ENCODE data around the gene PRKAR1B.
"Not testable (repeated sequence)": the region's sequence is repeated elsewhere in the genome, so short reads cannot be mapped to it uniquely, and the experiment has no call there.

Gene PRKAR1B

GRCh38 chr7:641269-641671 is 85.8 kb downstream of the PRKAR1B start:
- DNase-seq, result no peak

DNA sequence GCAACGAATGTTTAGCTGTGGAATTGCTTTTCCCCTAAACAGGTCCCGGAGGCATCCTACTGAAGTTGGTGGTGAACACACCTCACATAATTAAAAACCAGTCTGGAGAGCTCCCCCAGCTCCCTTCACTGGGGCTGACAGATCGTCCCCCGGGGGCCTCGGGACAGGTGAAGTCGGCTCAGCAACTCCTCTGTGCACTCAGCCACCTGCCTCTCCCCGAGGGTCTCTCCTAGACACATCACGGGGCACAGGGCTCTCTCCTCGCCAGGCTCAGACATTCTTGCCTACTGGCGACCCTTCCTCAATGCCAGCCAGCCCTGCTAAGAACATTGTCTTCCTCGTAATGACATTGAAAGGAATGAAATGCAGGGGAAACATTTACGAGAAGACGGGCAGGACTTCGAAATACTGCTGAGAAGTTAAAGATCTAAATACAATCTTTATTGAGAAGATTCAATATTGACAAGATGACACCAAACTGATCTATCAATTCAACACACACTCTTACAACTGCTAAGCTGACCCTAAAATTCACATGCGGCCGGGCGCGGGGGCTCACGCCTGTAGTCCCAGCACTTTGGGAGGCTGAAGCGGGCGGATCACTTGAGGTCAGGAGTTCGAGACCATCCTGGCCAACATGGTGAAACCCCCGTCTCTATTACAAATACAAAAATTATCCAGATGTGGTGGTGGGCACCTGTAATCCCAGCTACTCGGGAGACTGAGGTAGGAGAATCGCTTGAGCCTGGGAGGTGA is 88.6 kb downstream of the PRKAR1B start:
- DNase-seq, result no peak

DNA sequence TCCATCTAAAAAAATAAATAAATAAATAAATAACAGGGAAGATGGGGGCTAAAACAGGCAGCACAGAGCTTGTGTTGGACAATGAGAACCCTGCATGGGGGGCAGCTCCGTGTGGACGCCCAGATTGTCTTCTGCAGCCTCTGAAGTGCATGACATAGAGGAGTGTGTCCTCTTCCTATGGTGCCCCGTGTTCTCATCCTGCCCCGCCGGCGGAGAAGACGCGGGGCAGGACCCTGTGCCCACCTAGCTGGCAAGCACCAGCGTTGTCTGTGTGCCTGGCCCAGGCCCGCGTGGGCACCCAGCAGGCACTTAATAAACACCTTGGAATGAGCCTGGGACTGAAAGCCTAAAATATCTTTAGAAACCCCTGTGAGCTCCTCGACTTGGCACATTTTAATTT is 89.3 kb downstream of the PRKAR1B start:
- DNase-seq, result no peak

DNA sequence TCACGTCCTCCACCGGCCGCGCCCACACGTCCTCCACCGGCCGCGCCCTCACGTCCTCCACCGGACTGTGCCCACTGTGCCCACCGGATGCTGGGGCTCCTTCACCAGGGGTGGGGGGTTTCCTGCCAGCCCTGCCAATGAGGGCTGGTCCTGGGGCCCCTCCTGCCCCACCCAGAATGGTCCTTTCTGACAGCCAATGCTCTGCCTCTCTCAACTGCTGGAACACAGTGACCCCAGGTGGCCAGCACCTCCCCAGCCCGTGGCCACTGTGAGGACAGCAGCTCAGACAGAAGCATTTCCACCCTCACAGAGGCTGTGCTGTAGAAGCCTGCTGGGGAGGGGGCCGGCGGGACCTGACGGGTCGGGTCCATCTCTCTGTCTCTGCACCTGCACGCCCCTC is 90.7 kb downstream of the PRKAR1B start:
- no peak for DNase-seq

DNA sequence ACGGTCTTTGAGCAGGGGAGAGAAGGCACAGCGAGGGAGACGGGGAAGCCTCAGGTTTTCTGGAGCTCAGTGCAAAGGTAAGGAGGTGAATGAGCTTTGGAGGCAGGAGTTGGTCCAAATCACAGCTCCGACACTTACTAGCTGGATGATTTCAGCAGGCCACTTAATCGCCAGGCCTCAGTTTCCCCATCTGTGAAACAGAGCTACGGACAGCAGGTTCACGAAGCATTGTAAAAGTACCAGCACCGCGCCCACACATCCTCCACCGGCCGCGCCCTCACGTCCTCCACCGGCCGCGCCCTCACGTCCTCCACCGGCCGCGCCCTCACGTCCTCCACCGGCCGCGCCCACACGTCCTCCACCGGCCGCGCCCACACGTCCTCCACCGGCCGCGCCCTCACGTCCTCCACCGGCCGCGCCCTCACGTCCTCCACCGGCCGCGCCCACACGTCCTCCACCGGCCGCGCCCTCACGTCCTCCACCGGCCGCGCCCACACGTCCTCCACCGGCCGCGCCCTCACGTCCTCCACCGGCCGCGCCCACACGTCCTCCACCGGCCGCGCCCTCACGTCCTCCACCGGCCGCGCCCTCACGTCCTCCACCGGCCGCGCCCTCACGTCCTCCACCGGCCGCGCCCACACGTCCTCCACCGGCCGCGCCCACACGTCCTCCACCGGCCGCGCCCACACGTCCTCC is 91.2 kb downstream of the PRKAR1B start:
- DNase-seq, result not testable (repeated sequence)

- DNase-seq, result no peak
Measured at GRCh38 chr7:635227-635626, 91.9 kb downstream of the PRKAR1B start.

DNA sequence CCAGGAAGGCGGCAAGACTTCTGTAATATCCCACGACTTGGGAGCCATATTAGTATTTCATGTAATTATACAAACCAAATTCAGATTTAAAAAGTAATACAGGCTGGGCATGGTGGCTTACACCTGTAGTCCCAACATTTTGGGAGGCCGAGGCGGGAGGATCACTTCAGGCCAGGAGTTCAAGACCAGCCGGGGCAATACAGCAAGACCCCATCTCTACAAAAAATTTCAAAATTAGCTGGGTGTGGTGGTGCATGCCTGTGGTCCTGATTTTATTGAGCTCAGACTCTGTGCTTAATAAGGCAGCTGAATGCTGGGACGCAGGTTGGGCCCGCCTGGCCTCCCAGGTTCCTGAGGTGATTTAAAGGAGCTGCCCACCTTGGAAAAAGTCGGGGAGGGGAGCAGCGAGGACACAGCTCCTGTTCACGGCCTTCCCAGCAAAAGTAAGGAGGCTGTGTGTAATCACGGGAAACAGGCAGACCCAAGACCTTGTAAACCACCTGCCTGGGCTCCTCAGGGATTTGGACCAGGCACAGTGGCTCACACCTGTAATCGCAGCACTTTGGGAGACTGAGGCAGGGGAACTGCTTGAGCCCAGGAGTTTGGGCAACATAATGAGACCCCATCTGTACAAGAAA is 93.6 kb downstream of the PRKAR1B start:
- no peak for DNase-seq

- no peak for DNase-seq
Measured at GRCh38 chr7:632831-633210, 94.3 kb downstream of the PRKAR1B start.

GRCh38 chr7:631964-632830 is 94.9 kb downstream of the PRKAR1B start:
- DNase-seq, result no peak

DNA sequence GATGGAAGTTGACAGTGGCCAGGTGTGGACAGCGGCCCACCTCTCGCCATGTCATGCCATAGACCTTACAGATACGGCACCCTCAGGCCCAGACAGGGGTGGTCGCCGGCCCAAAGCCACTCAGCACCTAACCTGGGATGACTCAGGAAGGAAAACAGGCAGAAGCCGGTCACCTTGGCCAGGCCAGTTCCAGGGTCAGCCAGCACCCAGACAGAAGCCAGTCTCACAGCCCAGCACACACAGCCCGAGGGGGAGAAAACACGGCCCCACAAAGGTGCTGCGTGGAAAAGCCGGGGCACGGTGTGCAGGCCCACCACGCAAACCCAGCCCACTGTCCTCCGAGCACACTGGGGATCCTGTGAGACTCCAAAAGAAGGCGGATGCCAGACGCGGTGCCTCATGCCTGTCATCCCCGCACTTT is 95.8 kb downstream of the PRKAR1B start:
- DNase-seq, result no peak

DNA sequence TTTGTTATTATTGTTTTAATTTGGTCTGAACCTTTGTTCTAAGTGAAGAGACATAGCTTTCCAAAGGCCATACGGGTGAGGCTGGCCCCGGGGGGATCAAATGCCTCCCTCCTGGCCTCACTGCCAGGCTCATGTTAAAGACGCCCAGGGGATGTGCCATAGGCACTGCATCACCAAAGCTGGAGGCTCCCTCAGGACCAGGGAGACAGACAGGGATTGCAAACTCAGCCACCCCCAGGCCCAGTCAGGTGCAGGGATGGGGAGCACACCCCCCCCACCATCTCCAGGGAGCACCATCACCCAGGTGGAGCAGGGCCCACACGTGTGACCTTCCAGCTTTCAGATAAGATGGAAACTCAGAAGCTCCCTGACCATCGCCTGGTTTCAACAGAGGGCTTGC is 96.5 kb downstream of the PRKAR1B start:
- DNase-seq, result no peak

- no peak for DNase-seq
Measured at GRCh38 chr7:630111-630511, 97.0 kb downstream of the PRKAR1B start.

DNA sequence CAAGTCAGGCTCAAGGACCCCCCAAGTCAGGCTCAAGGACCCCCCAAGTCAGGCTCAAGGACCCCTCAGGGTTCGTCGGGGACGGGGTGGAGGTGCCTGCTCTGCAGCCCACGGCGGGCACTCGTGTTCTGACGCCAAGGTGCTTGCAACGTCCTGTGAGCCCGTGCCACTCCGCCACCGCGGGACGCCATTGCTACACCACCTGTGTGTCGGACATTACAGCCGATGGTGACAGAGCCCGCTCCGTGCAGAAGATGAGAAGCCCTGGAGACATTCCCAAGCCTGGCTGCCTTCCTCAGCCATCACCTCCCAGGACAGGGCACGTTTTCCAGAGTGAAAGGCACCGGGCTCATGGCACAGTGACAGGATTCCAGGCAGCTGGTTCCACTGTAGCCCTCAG is 98.3 kb downstream of the PRKAR1B start:
- DNase-seq, result no peak

GRCh38 chr7:628402-628763 is 98.7 kb downstream of the PRKAR1B start:
- no peak for DNase-seq

GRCh38 chr7:627661-628401 is 99.2 kb downstream of the PRKAR1B start:
- DNase-seq, result no peak

GRCh38 chr7:625376-625971 is 101.6 kb downstream of the PRKAR1B start:
- DNase-seq, result no peak

DNA sequence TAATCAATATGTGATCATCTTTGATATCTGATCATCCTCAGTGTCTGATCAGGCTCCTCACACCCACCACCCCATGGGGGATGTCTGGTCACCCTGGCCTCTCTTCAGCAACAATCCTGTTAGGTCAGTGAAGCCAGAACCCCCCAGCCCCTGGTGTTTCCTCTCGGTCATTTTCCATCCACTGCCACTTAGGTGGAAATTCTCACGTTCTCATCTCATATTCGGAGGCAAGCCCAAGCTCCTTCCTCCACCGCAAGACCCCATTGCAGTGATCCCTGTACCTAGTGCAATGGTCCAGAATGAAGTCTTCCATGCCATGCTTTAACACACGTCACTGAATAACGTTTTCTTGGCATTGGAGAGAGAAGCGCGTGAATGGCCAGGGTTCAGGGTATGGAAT is 103.6 kb downstream of the PRKAR1B start:
- no peak for DNase-seq

DNA sequence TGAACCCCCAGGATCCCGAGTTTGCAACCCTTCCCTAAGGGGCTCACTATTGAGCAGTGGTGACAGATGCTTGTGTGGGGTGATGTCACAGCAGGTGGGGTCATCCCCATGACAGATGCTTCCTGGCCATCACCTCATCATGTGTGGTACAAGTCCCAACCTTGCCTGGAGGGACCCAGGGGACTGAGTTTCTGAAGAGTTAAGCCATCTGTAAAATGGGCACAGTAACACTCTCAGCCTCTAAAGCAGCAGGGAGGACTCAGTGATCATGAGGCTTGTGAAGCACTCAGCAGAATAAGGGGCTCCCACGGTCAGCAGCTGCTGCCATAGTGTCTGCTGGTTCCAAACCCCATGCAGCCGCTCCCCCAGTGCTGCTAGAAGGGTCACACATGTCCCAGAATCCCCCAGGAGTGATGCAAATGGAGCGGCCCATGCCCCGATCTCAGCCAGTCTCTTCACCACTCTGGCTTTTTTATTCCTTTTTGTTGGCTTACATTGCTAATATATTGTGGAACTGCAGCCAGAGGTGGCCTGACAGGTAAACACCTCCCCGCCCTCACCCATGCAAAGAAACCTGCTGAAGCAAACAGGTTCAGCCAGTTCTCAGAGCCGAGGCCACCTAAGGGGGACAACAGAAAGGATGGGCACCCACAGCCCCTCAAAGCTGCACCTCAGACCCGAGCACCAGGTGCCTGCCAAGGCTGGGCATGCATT is 105.4 kb downstream of the PRKAR1B start:
- DNase-seq, result no peak

- DNase-seq, result no peak
Measured at GRCh38 chr7:620885-621284, 106.2 kb downstream of the PRKAR1B start.

DNA sequence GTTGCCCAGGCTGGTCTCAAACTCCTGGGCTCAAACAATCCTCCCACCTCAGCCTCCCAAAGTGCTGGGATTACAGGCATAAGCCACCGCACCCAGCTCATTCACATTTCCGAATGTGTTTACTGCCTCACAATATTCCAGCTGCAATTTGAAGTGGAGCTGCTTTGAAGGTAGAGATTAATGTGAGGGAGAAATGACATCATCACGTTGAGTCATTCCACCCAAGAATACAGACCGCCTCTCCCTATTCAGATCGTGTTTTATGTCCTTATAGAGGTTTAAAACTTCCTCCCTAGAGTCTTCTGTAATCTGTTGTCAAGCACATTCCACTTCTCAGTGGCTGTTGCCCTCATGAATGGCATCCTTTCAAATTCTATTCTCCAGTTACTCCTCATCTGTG is 107.0 kb downstream of the PRKAR1B start:
- no peak for DNase-seq

- no peak for DNase-seq
Measured at GRCh38 chr7:619368-619840, 107.7 kb downstream of the PRKAR1B start.
